LNCAP (cell line): ENCODE measurements around the gene GOLGA7B.

Experiments used
- CTCF ChIP-seq: fragments of 450-650 bp; IDR thresholded peaks from 2 replicates; pipeline ENCODE4 v1.5.1; 2017; ENCODE audit warnings: mild to moderate bottlenecking

The GOLGA7B gene

GRCh38 chr10:97886286-97886685, 36.6 kb downstream of the GOLGA7B start:
- no peak for TF ChIP-seq CTCF

- TF ChIP-seq CTCF: no peak
Observed at GRCh38 chr10:97887399-97887798, 37.8 kb downstream of the GOLGA7B start.

- no peak for TF ChIP-seq CTCF
Observed at GRCh38 chr10:97888134-97888533, 38.5 kb downstream of the GOLGA7B start.

DNA sequence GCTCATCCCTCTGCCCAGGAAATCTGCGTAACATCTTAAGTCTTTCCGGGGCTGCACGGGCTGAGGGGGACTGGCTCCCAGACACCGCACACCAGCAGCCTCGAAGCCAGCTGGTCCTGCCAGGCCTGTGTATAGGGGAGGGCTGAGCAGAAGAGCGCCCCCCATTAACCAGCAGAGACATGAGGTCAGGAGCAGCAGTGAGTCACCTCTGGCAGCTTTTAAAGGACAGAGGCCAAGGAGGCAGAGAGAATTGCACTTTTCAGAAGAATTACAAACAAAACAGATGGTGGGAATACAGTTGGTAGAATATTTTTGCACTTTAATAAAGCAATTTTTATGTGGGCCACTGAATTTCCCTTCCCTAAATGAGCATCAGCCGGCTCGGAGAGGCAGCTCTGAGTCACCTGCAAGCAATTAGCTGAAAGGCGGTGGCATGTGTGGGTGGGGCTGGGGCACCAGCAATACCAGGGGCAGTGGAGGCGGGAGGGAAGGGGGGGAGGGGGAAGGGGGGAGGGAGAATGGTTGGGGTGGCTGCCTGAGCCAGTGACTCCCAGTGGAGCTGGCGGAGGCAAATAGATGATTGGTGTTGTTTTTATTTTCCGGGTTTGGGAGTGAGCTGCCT, 39.1 kb downstream of the GOLGA7B start:
- TF ChIP-seq CTCF: no peak

DNA sequence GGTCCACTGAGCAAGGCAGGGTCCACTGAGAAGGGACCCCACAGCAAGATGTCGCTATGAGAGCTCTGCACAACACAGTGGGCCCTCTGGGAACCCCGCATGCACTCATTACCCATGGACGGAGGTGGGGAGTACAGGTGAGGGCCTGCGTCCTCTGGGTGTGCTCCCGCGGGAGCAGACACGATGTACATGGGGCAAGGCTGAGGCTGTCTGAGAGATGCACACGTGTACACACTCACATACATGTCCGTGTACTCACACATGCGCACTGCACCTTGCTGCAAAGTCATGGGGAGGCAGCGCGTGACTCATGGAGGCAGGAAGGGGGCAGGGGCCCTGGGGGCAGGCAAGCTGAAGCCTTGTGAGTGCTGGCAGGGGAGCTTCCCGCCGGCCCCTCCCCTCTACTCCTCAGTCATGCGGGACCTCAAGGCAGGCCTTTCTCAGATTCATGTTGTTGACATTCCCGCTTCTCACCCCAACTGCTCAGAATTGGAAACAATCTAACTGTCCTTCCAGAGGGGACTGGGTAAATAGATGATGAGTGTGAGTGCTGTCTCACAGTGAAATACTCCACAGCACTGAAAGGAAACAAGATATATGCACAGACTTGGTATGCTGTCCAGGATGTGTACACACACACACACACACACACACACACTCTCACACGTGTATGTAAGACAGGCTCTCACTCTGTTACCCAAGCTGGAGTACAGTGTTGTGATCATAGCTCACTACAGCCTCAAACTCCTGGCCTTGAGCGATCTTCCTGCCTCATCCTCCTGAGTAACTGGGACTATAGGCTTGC, 40.0 kb downstream of the GOLGA7B start:
- no peak for TF ChIP-seq CTCF

- no peak for TF ChIP-seq CTCF
Observed at GRCh38 chr10:97891497-97892167, 42.0 kb downstream of the GOLGA7B start.

DNA sequence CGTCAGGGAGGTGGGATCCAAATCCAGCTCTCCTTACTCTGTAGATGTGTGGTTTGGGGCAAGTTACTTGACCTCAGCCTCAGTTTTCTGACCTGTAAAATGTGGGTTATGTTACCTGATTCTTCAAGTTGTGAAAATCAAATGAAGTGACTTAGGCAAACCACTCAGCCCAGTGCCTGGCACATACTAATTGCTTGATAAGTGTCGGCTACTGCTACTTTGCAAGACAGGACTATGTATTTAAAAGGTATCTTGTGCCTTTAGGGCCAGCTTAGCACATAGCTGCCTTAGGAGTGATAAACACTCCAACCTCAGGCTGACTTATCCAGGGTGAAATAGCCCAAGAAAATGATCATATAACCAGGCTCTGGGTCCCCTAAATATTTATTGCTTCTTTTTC, 42.9 kb downstream of the GOLGA7B start:
- no peak for TF ChIP-seq CTCF
